K562 (cell line): ENCODE measurements around the gene TIFAB. TPM values are rescaled to one million over a fixed set of nuclear protein-coding genes. Genes with fewer than 3 reads are reported as not detected.
A peak's percentile ranks its signal among the peaks of the same experiment; 100 is the strongest.

Source experiments
- ARID1B ChIP-seq: fragments of 450-650 bp; IDR thresholded peaks from 2 replicates; pipeline ENCODE4 v1.6.1; 2016; ENCODE audit warnings: antibody characterized with exemption, mild to moderate bottlenecking, inconsistent platforms
- BRF2 ChIP-seq: IDR thresholded peaks from 3 replicates; pipeline ENCODE4 v1.6.1; 2011; ENCODE audit warnings: borderline replicate concordance, mild to moderate bottlenecking; ENCODE audit not compliant: insufficient read length, insufficient read depth
- CREM ChIP-seq: IDR thresholded peaks from 2 replicates; pipeline ENCODE4 v1.6.1; 2014; ENCODE audit warnings: antibody characterized with exemption, low read depth
- ELF1 ChIP-seq: fragments of 200-800 bp; sonication (Bioruptor generic); IDR thresholded peaks from 2 replicates; pipeline ENCODE4 v1.6.1; 2016; ENCODE audit warnings: missing genetic modification characterization, missing compliant biosample characterization
- FOXO4 ChIP-seq: fragments of 450-650 bp; formaldehyde crosslinking; IDR thresholded peaks from 2 replicates; pipeline ENCODE4 v1.4.0; 2020; ENCODE audit warnings: mild to moderate bottlenecking, moderate library complexity
- KLF6 ChIP-seq: fragments of 250-450 bp; sonication (Bioruptor Pico); IDR thresholded peaks from 2 replicates; pipeline ENCODE4 v1.4.0; 2020; ENCODE audit warnings: mild to moderate bottlenecking, moderate library complexity, borderline replicate concordance
- MBD1 ChIP-seq: fragments of 250-450 bp; sonication (Bioruptor Pico); IDR thresholded peaks from 2 replicates; pipeline ENCODE4 v1.8.0; 2022; ENCODE audit warnings: inconsistent platforms
- NR4A1 ChIP-seq, 2 experiments: fragments of 250-450 bp in 1 of 2; fragments of 450-650 bp in 1 of 2; sonication (Bioruptor Pico) in 1 of 2; IDR thresholded peaks; 2 replicates each; pipeline versions ENCODE4 v1.4.0 to v1.6.1; 2016 to 2020; ENCODE audit warnings: mild to moderate bottlenecking in 2 of 2, missing compliant biosample characterization in 1 of 2, missing genetic modification characterization in 1 of 2, moderate library complexity in 1 of 2
- PPARD ChIP-seq: fragments of 250-450 bp; sonication (Bioruptor Pico); IDR thresholded peaks from 2 replicates; pipeline ENCODE4 v1.8.0; 2022; ENCODE audit warnings: inconsistent platforms, mild to moderate bottlenecking, moderate library complexity
- RCOR1 ChIP-seq, 2 experiments: IDR thresholded peaks; 2 replicates each; pipeline ENCODE4 v1.6.1; 2012; ENCODE audit warnings: low read depth in 2 of 2, low read length in 2 of 2, borderline replicate concordance in 1 of 2, improper control_type of control experiment in 1 of 2
- RUNX1 ChIP-seq: sonication (generic); IDR thresholded peaks from 2 replicates; pipeline ENCODE4 v1.6.1; 2016; ENCODE audit warnings: antibody characterized with exemption, low read depth
- SMARCA5 ChIP-seq: fragments of 450-650 bp; IDR thresholded peaks from 2 replicates; pipeline ENCODE4 v1.6.1; 2016
- TAL1 ChIP-seq: fragments of 450-650 bp; IDR thresholded peaks from 2 replicates; pipeline ENCODE4 v1.6.1; 2016; ENCODE audit warnings: mild to moderate bottlenecking
- TEAD1 ChIP-seq, 2 experiments: fragments of 450-650 bp in 1 of 2; sonication (generic) in 1 of 2; formaldehyde crosslinking; IDR thresholded peaks; 2 replicates each; pipeline versions ENCODE4 v1.4.0 to v1.8.0; 2020 to 2022; ENCODE audit warnings: mild to moderate bottlenecking in 2 of 2, missing genetic modification reagents in 1 of 2
- YY1 ChIP-seq, 3 experiments: IDR thresholded peaks; 2 replicates each; pipeline ENCODE4 v1.6.1; 2011; ENCODE audit warnings: low read length in 2 of 3, mild to moderate bottlenecking in 2 of 3, moderate library complexity in 2 of 3, borderline replicate concordance in 1 of 3, control low read depth in 1 of 3, low read depth in 1 of 3; ENCODE audit not compliant: insufficient read depth in 3 of 3, insufficient replicate concordance in 2 of 3, control insufficient read depth in 1 of 3, insufficient read length in 1 of 3; ENCODE audit errors: extremely low read depth in 1 of 3
- ZBTB26 ChIP-seq: fragments of 450-650 bp; formaldehyde crosslinking; IDR thresholded peaks from 2 replicates; pipeline ENCODE4 v1.4.0; 2022; ENCODE audit warnings: missing genetic modification characterization
- ZKSCAN8 ChIP-seq: fragments of 200-800 bp; sonication (Bioruptor generic); IDR thresholded peaks from 2 replicates; pipeline ENCODE4 v1.6.1; 2016; ENCODE audit warnings: missing genetic modification characterization, missing compliant biosample characterization
- ZNF24 ChIP-seq: fragments of 450-650 bp; IDR thresholded peaks from 2 replicates; pipeline ENCODE4 v1.6.1; 2016
- ZNF507 ChIP-seq: conservative IDR thresholded peaks from 2 replicates; pipeline ENCODE4 v1.6.1; 2017; ENCODE audit warnings: missing genetic modification characterization, missing compliant biosample characterization
- polyA plus RNA-seq, 8 experiments: library from polyadenylated mRNA; depleted of rRNA in 4 of 8; stranded (reverse) in 5 of 8; unstranded in 3 of 8; fragments of >200 nt; fragmentation: Nextera tagmentation in 2 of 8; fragmentation: Illumina TruSeq in 1 of 8; extraction: Ambion mirVana in 2 of 8; extraction: Trizol in 1 of 8; gene quantifications; 2 replicates each; pipeline versions ENCODE4 v1.2.1 to v1.2.3, GENCODE V29; 2011 to 2014; ENCODE audit warnings: inconsistent platforms in 1 of 8, missing spikeins in 1 of 8
- total RNA-seq, 7 experiments: library from RNA; depleted of rRNA in 6 of 7; stranded (reverse); fragments of >200 nt in 6 of 7; fragmentation: Illumina TruSeq in 2 of 7; extraction: Trizol in 2 of 7; gene quantifications; 2 replicates each; pipeline versions ENCODE4 v1.2.1 to v1.2.3, GENCODE V29; 2011 to 2021; ENCODE audit warnings: low replicate concordance in 1 of 7

The TIFAB gene
- total and polyA plus RNA-seq, 9 of the 15 experiments (the other 6 are each of a cell fraction or from before 2014, with no cell fraction given) = not detected

GRCh38 chr5:135398855-135399793 lies 53.0 kb downstream of the TIFAB start, which contains the start of gene MACROH2A1 (continued):
- 0 out of 2 replicates have a peak, but pooled peaks have one; percentile 29 for TF ChIP-seq ELF1
- peak; percentile 29; the same call in 1 of the 2 replicates for TF ChIP-seq ZNF24
- TF ChIP-seq PPARD (CRISPR knock-in tag) = no peak
- no peak for TF ChIP-seq RUNX1
- no peak for TF ChIP-seq KLF6 (CRISPR knock-in tag)
- TF ChIP-seq ARID1B = no peak
- TF ChIP-seq TEAD1 (CRISPR knock-in tag; IDR thresholded peaks at IDR 0.05) = no peak
- TF ChIP-seq ZKSCAN8 (CRISPR knock-in tag) = no peak
- TF ChIP-seq BRF2 = no peak
- TF ChIP-seq NR4A1 (CRISPR knock-in tag; IDR thresholded peaks at IDR 0.05) = no peak
- peak; percentile 84 for TF ChIP-seq NR4A1 (tag; IDR thresholded peaks at IDR 0.05)
- peak; percentile 91 for TF ChIP-seq CREM
- TF ChIP-seq ZBTB26 = no peak
- no peak for TF ChIP-seq FOXO4 (CRISPR knock-in tag)
- no peak for TF ChIP-seq SMARCA5
- TF ChIP-seq MBD1 (CRISPR knock-in tag) = no peak
- TF ChIP-seq ZNF507 = no peak
- no peak for TF ChIP-seq RCOR1 (IDR thresholded peaks at IDR 0.05; ENCODE audit: borderline replicate concordance in 1 of 2, low read depth in 2 of 2, low read length in 2 of 2)
- TF ChIP-seq TAL1 = no peak
- peak in 2 of 3 experiments; percentile 54 to 77 for TF ChIP-seq YY1 (IDR thresholded peaks at IDR 0.05; ENCODE audit: borderline replicate concordance in 1 of 3, control insufficient read depth in 1 of 3, extremely low read depth in 1 of 3, insufficient read depth in 3 of 3, insufficient read length in 1 of 3, insufficient replicate concordance in 2 of 3, low read depth in 1 of 3, low read length in 2 of 3)
